OCI-LY1 (cell line): Measurements from ENCODE around the gene ZNF462.

ENCODE experiments used
- H2AFZ ChIP-seq: fragments of 200-600 bp; sonication (generic), shearing (Covaris generic); 2 replicates; pipeline ENCODE4 v1.6.0; 2014; ENCODE audit warnings: antibody characterized with exemption, mild to moderate bottlenecking, low read length
- H3F3A ChIP-seq: fragments of 200-600 bp; sonication (generic), shearing (Covaris generic); 2 replicates; pipeline ENCODE4 v1.6.0; 2014; ENCODE audit warnings: mild to moderate bottlenecking, antibody characterized with exemption, low read length, moderate library complexity; ENCODE audit not compliant: insufficient read depth
- H3K27ac ChIP-seq: fragments of 200-600 bp; sonication (generic); 2 replicates; pipeline ENCODE4 v1.5.1; 2014; ENCODE audit warnings: low read length, mixed run types, mild to moderate bottlenecking, low read depth; ENCODE audit not compliant: poor library complexity, severe bottlenecking
- H3K27me3 ChIP-seq: fragments of 200-600 bp; sonication (generic); 2 replicates; pipeline ENCODE4 v1.6.0; 2014; ENCODE audit warnings: antibody characterized with exemption, mild to moderate bottlenecking, low read length, moderate library complexity; ENCODE audit not compliant: insufficient read depth
- H3K36me3 ChIP-seq: fragments of 200-600 bp; sonication (generic); 2 replicates; pipeline ENCODE4 v1.6.1; 2014; ENCODE audit warnings: mild to moderate bottlenecking, antibody characterized with exemption, low read length, moderate library complexity, mixed read lengths; ENCODE audit not compliant: insufficient read depth
- H3K4me1 ChIP-seq: fragments of 200-600 bp; sonication (generic); 2 replicates; pipeline ENCODE4 v1.5.1; 2014; ENCODE audit warnings: mild to moderate bottlenecking, low read length, moderate library complexity; ENCODE audit not compliant: insufficient read depth, severe bottlenecking
- H3K4me2 ChIP-seq: fragments of 200-600 bp; sonication (generic), shearing (Covaris generic); 2 replicates; pipeline ENCODE4 v1.6.1; 2014; ENCODE audit warnings: low read length
- H3K4me3 ChIP-seq: fragments of 200-600 bp; sonication (generic); 2 replicates; pipeline ENCODE4 v1.5.1; 2014; ENCODE audit warnings: low read length, low read depth, mild to moderate bottlenecking, mixed read lengths; ENCODE audit not compliant: poor library complexity, severe bottlenecking
- H3K79me2 ChIP-seq: fragments of 200-600 bp; shearing (Covaris generic); 2 replicates; pipeline ENCODE4 v1.6.1; 2016; ENCODE audit warnings: mixed run types, low read length, mixed read lengths; ENCODE audit not compliant: insufficient read depth
- H3K9ac ChIP-seq: fragments of 200-600 bp; sonication (generic), shearing (Covaris generic); 2 replicates; pipeline ENCODE4 v1.6.1; 2014; ENCODE audit warnings: mild to moderate bottlenecking, low read length, mixed read lengths
- H3K9me2 ChIP-seq: fragments of 200-600 bp; sonication (generic), shearing (Covaris generic); 2 replicates; pipeline ENCODE4 v1.6.1; 2014; ENCODE audit warnings: low read depth, mild to moderate bottlenecking, low read length, mixed read lengths
- H3K9me3 ChIP-seq: fragments of 200-600 bp; shearing (Covaris generic); 2 replicates; pipeline ENCODE4 v1.6.1; 2014; ENCODE audit warnings: low read length, mixed read lengths
- H4K20me1 ChIP-seq: fragments of 200-600 bp; sonication (generic), shearing (Covaris generic); 2 replicates; pipeline ENCODE4 v1.6.0; 2016; ENCODE audit warnings: mild to moderate bottlenecking, low read length; ENCODE audit not compliant: insufficient read depth
- EZH2 ChIP-seq: fragments of 200-600 bp; sonication (generic), shearing (Covaris generic); IDR thresholded peaks from 2 replicates; pipeline ENCODE4 v1.8.0; 2017; ENCODE audit warnings: borderline replicate concordance, mixed run types, mild to moderate bottlenecking, antibody characterized with exemption, low read length, moderate library complexity, mixed read lengths
- TF ChIP-seq, protein P1 (sequence below): fragments of 200-600 bp; sonication (generic), shearing (Covaris generic); IDR thresholded peaks from 2 replicates; pipeline ENCODE4 v1.5.1; 2017; ENCODE audit warnings: mild to moderate bottlenecking, antibody characterized with exemption, low read length, moderate library complexity, mixed read lengths

The ZNF462 gene

DNA sequence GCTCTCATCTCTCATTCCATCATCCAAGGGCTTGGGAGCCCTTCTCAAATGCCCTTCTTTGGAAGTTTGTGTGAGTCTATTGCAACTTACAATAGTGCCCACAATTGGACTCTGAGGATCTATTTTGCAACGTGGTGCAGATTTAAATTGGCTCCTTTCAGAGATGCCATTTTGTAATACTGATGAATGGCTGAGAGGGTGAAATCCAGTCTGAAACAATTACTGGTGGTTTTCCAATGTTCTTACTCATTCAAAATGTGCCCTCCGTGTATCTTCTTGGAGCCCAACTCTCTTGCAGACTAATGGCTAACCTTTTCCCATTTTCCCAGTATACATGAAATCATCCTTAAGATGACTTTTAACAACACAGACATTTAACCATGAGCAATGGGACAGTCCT lies 6.1 kb downstream of the ZNF462 start:
- Histone ChIP-seq H3K4me1 (no peaks in the 10 kb centered on the region), H3K27ac (no peak overlapping the region), H4K20me1 (no peaks in the 10 kb centered on the region), H3K9me3 (no peaks in the 10 kb centered on the region), H3K9ac (no peak overlapping the region), H3K4me3 (no peak overlapping the region), H2AFZ (no peak overlapping the region), H3K27me3 (no peaks in the 10 kb centered on the region), H3K4me2 (no peak overlapping the region), H3K36me3 (no peaks in the 10 kb centered on the region), H3F3A (no peaks in the 10 kb centered on the region), H3K9me2 (no peaks in the 10 kb centered on the region), H3K79me2 (no peaks in the 10 kb centered on the region)
- TF ChIP-seq, protein P1, sequence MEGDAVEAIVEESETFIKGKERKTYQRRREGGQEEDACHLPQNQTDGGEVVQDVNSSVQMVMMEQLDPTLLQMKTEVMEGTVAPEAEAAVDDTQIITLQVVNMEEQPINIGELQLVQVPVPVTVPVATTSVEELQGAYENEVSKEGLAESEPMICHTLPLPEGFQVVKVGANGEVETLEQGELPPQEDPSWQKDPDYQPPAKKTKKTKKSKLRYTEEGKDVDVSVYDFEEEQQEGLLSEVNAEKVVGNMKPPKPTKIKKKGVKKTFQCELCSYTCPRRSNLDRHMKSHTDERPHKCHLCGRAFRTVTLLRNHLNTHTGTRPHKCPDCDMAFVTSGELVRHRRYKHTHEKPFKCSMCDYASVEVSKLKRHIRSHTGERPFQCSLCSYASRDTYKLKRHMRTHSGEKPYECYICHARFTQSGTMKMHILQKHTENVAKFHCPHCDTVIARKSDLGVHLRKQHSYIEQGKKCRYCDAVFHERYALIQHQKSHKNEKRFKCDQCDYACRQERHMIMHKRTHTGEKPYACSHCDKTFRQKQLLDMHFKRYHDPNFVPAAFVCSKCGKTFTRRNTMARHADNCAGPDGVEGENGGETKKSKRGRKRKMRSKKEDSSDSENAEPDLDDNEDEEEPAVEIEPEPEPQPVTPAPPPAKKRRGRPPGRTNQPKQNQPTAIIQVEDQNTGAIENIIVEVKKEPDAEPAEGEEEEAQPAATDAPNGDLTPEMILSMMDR = no peak
- TF ChIP-seq EZH2 = no peak

DNA sequence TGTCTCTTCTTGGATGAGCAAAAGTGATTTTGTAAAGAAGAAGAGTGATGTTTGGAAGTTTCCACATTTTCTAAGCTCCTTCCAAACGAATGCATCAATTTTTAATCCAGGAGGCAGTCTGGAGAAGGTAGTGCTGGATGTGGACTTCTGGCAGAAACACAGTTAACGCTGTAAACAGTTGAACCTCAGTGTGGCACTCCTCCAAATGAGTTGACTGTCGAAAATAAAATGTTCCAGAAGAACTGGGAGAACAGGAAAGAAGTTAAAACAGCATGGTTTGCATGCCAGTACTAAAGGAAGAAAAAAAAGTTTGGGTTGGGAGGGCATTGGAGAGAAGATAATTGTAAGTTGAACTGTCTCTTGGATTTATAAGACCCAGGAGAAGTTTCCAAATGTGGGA lies 6.5 kb downstream of the ZNF462 start:
- no peaks in the 10 kb centered on the region for H4K20me1 ChIP-seq
- H3K4me3 ChIP-seq = no peak overlapping the region
- no peak overlapping the region for H3K9ac ChIP-seq
- no peak overlapping the region for H3K27ac ChIP-seq
- no peaks in the 10 kb centered on the region for H3K9me3 ChIP-seq
- no peaks in the 10 kb centered on the region for H3K79me2 ChIP-seq
- TF ChIP-seq, protein P1 = no peak
- no peak for TF ChIP-seq EZH2
- no peaks in the 10 kb centered on the region for H3K36me3 ChIP-seq
- no peak overlapping the region for H2AFZ ChIP-seq
- H3K4me1 ChIP-seq = no peaks in the 10 kb centered on the region
- H3F3A ChIP-seq = no peaks in the 10 kb centered on the region
- H3K4me2 ChIP-seq = no peak overlapping the region
- H3K27me3 ChIP-seq = no peaks in the 10 kb centered on the region
- H3K9me2 ChIP-seq = no peaks in the 10 kb centered on the region

DNA sequence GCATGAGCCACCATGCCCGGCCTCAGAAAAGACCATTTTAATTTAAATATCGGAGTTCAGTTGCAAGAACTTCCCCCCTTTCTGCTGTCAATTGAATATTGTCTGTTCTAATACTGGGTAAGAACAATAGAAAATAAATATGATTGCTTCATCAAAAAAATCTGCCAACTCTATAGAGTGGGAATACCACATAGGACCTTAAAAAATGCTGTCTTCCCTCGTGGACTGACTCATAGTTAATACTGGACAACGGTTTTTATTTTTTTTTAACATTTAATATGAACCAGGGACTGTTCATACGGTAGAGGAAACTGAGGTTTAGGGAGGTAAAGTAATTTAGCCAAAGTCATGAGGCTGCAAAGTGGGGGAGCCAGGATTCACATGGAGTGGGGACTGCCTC lies 9.7 kb downstream of the ZNF462 start:
- Histone ChIP-seq H3K4me3 (no peak overlapping the region), H3K9me3 (no peaks in the 10 kb centered on the region), H2AFZ (no peak overlapping the region), H3K27me3 (no peaks in the 10 kb centered on the region), H3K79me2 (no peaks in the 10 kb centered on the region), H3F3A (no peaks in the 10 kb centered on the region), H3K36me3 (no peaks in the 10 kb centered on the region), H3K4me2 (no peak overlapping the region), H3K9ac (no peak overlapping the region), H3K4me1 (no peaks in the 10 kb centered on the region), H3K9me2 (no peaks in the 10 kb centered on the region), H3K27ac (no peak overlapping the region), H4K20me1 (no peaks in the 10 kb centered on the region)
- TF ChIP-seq, protein P1 = no peak
- TF ChIP-seq EZH2 = no peak
